ENCODE results near the gene CCBE1.

CCBE1 gene

DNA sequence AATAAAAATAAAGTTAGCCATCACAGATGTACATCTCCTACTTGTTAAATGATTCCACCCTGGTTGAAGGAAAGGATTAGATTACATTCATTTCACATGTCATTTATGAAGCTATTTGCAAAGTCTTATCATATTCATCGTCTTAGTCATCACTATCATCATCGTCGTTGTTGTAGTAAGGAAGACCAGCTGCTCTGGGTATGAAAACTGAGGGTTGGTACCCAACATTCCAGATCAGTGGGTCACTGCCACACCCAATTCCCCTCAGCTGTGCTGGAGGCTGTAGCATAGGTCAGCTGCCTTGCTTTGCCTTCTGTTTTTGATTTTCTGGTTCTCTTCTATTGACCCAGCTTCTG, 20.9 kb upstream of the CCBE1 start:
- H3K79me2 ChIP-seq (ENCODE audit: insufficient read depth, low read length), result no peaks in the 10 kb centered on the region
- H3K9ac ChIP-seq (ENCODE audit: low read length), result no peak overlapping the region
- no peaks in the 10 kb centered on the region for H3K36me3 ChIP-seq (ENCODE audit: low read length)
- no peaks in the 10 kb centered on the region for H3F3A ChIP-seq (ENCODE audit: insufficient read depth)
- no peak for TF ChIP-seq CTCF (IDR thresholded peaks at IDR 0.05; ENCODE audit: insufficient read depth, low read length, poor library complexity, severe bottlenecking)
- no peak for TF ChIP-seq EZH2phosphoT487 (conservative IDR thresholded peaks at IDR 0.05; ENCODE audit: low read length)
- H3K4me2 ChIP-seq (ENCODE audit: low read depth, low read length, poor library complexity, severe bottlenecking), result no peak overlapping the region
- no peak overlapping the region for H2AFZ ChIP-seq (ENCODE audit: low read depth, low read length, severe bottlenecking)
- no peaks in the 10 kb centered on the region for H3K9me2 ChIP-seq (replicated peaks; ENCODE audit: insufficient read depth, low read length)
- no peaks in the 10 kb centered on the region for H3K27me3 ChIP-seq (ENCODE audit: low read length)
- H3K4me3 ChIP-seq (ENCODE audit: insufficient read depth, low read length, poor library complexity, severe bottlenecking), result no peak overlapping the region
- H3K27ac ChIP-seq (ENCODE audit: low read depth, low read length), result no peak overlapping the region
- no peaks in the 10 kb centered on the region for H3K9me3 ChIP-seq (ENCODE audit: insufficient read depth, low read length)
- no peaks in the 10 kb centered on the region for H4K20me1 ChIP-seq (ENCODE audit: low read depth, low read length)

DNA sequence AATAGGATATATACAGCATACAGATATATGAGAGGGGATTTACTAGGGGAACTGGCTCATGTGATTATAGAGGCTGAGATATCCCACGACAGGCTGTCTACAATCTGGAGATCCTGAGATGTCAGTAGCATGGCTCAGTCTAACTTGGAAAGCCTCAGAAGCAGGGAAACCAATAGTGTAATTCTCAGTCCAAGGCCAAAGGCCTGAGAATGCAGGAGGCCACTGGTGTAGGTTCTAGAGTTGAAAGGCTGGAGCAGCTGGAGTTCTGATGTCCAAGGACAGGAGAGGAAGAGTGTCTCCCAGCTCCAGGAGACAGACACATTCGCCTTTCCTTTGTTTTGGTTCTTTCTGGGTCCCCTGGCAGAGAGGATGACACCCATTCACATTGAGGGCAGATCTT, 20.1 kb upstream of the CCBE1 start:
- no peak overlapping the region for H3K4me2 ChIP-seq (ENCODE audit: low read depth, low read length, poor library complexity, severe bottlenecking)
- H3K79me2 ChIP-seq (ENCODE audit: insufficient read depth, low read length), result no peaks in the 10 kb centered on the region
- H2AFZ ChIP-seq (ENCODE audit: low read depth, low read length, severe bottlenecking), result no peak overlapping the region
- H3K9me2 ChIP-seq (replicated peaks; ENCODE audit: insufficient read depth, low read length), result no peaks in the 10 kb centered on the region
- H3K27me3 ChIP-seq (ENCODE audit: low read length), result no peaks in the 10 kb centered on the region
- H3K9ac ChIP-seq (ENCODE audit: low read length), result no peak overlapping the region
- no peaks in the 10 kb centered on the region for H4K20me1 ChIP-seq (ENCODE audit: low read depth, low read length)
- H3F3A ChIP-seq (ENCODE audit: insufficient read depth), result no peaks in the 10 kb centered on the region
- TF ChIP-seq EZH2phosphoT487 (conservative IDR thresholded peaks at IDR 0.05; ENCODE audit: low read length) (no peak), CTCF (IDR thresholded peaks at IDR 0.05; ENCODE audit: insufficient read depth, low read length, poor library complexity, severe bottlenecking) (no peak)
- no peak overlapping the region for H3K4me3 ChIP-seq (ENCODE audit: insufficient read depth, low read length, poor library complexity, severe bottlenecking)
- no peaks in the 10 kb centered on the region for H3K36me3 ChIP-seq (ENCODE audit: low read length)
- H3K9me3 ChIP-seq (ENCODE audit: insufficient read depth, low read length), result no peaks in the 10 kb centered on the region
- no peak overlapping the region for H3K27ac ChIP-seq (ENCODE audit: low read depth, low read length)

GRCh38 chr18:59715966-59716369, 18.7 kb upstream of the CCBE1 start:
- Histone ChIP-seq H3K4me3 (ENCODE audit: insufficient read depth, low read length, poor library complexity, severe bottlenecking) (no peak overlapping the region), H3F3A (ENCODE audit: insufficient read depth) (no peaks in the 10 kb centered on the region)

More at GRCh38 chr18:59715966-59716369, 18.7 kb upstream of the CCBE1 start:
- Histone ChIP-seq H3K79me2 (ENCODE audit: insufficient read depth, low read length) (no peaks in the 10 kb centered on the region), H3K9me2 (replicated peaks; ENCODE audit: insufficient read depth, low read length) (no peaks in the 10 kb centered on the region), H4K20me1 (ENCODE audit: low read depth, low read length) (no peaks in the 10 kb centered on the region), H3K27ac (ENCODE audit: low read depth, low read length) (no peak overlapping the region), H3K36me3 (ENCODE audit: low read length) (no peaks in the 10 kb centered on the region), H3K9me3 (ENCODE audit: insufficient read depth, low read length) (no peaks in the 10 kb centered on the region), H2AFZ (ENCODE audit: low read depth, low read length, severe bottlenecking) (no peak overlapping the region), H3K4me2 (ENCODE audit: low read depth, low read length, poor library complexity, severe bottlenecking) (no peak overlapping the region), H3K9ac (ENCODE audit: low read length) (no peak overlapping the region), H3K27me3 (ENCODE audit: low read length) (no peaks in the 10 kb centered on the region)
- no peak for TF ChIP-seq EZH2phosphoT487 (conservative IDR thresholded peaks at IDR 0.05; ENCODE audit: low read length)
- TF ChIP-seq CTCF (IDR thresholded peaks at IDR 0.05; ENCODE audit: insufficient read depth, low read length, poor library complexity, severe bottlenecking), result no peak

Data from SU-DHL-6 (cell line).